IMR-90 (cell line): ENCODE measurements around the gene CCK.

Source experiments
- BHLHE40 ChIP-seq: fragments of 150-350 bp; IDR thresholded peaks from 2 replicates; pipeline ENCODE4 v1.6.1; 2016; ENCODE audit warnings: mild to moderate bottlenecking, low read depth, low read length
- CHD1 ChIP-seq: IDR thresholded peaks from 2 replicates; pipeline ENCODE4 v1.6.1; 2012; ENCODE audit warnings: low read depth, low read length, improper control_type of control experiment
- CTCF ChIP-seq: conservative IDR thresholded peaks from 2 replicates; pipeline ENCODE4 v1.5.1; 2012; ENCODE audit warnings: mild to moderate bottlenecking, low read depth, low read length, improper control_type of control experiment
- ELK1 ChIP-seq: fragments of 150-350 bp; IDR thresholded peaks from 2 replicates; pipeline ENCODE4 v1.6.1; 2016; ENCODE audit warnings: low read depth, mild to moderate bottlenecking, low read length, moderate library complexity, borderline replicate concordance
- FOS ChIP-seq: fragments of 150-350 bp; IDR thresholded peaks from 2 replicates; pipeline ENCODE4 v1.6.1; 2016; ENCODE audit warnings: low read depth, low read length
- MAZ ChIP-seq: IDR thresholded peaks from 2 replicates; pipeline ENCODE4 v1.6.1; 2012; ENCODE audit warnings: low read depth, mild to moderate bottlenecking, low read length, improper control_type of control experiment, moderate library complexity, borderline replicate concordance
- MXI1 ChIP-seq: IDR thresholded peaks from 2 replicates; pipeline ENCODE4 v1.6.1; 2012; ENCODE audit warnings: low read depth, mild to moderate bottlenecking, low read length, moderate library complexity, borderline replicate concordance
- POLR2A ChIP-seq: IDR thresholded peaks from 2 replicates; pipeline ENCODE4 v1.6.1; 2012; ENCODE audit warnings: mild to moderate bottlenecking, low read depth, low read length
- RAD21 ChIP-seq: IDR thresholded peaks from 2 replicates; pipeline ENCODE4 v1.6.1; 2012; ENCODE audit warnings: low read length, improper control_type of control experiment
- RCOR1 ChIP-seq: IDR thresholded peaks from 2 replicates; pipeline ENCODE4 v1.6.1; 2012; ENCODE audit warnings: mild to moderate bottlenecking, low read length, improper control_type of control experiment; ENCODE audit not compliant: insufficient replicate concordance
- RFX5 ChIP-seq: IDR thresholded peaks from 2 replicates; pipeline ENCODE4 v1.8.0; 2012; ENCODE audit warnings: low read depth, mild to moderate bottlenecking, low read length, moderate library complexity
- USF2 ChIP-seq: fragments of 150-350 bp; IDR thresholded peaks from 2 replicates; pipeline ENCODE4 v1.6.1; 2017; ENCODE audit warnings: mild to moderate bottlenecking, antibody characterized with exemption, low read length, low read depth

- TF ChIP-seq RCOR1, result no peak
- TF ChIP-seq CTCF, result no peak
- no peak for TF ChIP-seq MXI1
- no peak for TF ChIP-seq POLR2A
- no peak for TF ChIP-seq MAZ
- no peak for TF ChIP-seq USF2
- TF ChIP-seq ELK1, result no peak
- no peak for TF ChIP-seq FOS
- no peak for TF ChIP-seq RAD21
- TF ChIP-seq CHD1, result no peak
- TF ChIP-seq BHLHE40, result no peak
- no peak for TF ChIP-seq RFX5
Measured at GRCh38 chr3:42214064-42214463, 51.9 kb downstream of the CCK start.
